Cardiac muscle cell (in vitro differentiated cells and primary cell): ENCODE results near the gene SRRT. TPM values are rescaled to one million over a fixed set of nuclear protein-coding genes. Genes with fewer than 3 reads are reported as not detected.
A peak's percentile ranks its signal among the peaks of the same experiment; 100 is the strongest.

Experiments used
- DNase-seq, 2 donors: peaks; one replicate each; pipeline versions ENCODE4 v3.0.0 to v3.0.0-alpha.2; 2010 to 2017; ENCODE audit warnings: low read depth in 1 of 2, low spot score in 1 of 2
- H3K27ac ChIP-seq: fragments of 200-600 bp; sonication (generic); 2 replicates; pipeline ENCODE4 v1.5.1; 2016
- H3K27me3 ChIP-seq: fragments of 200-600 bp; sonication (generic); 2 replicates; pipeline ENCODE4 v1.6.0; 2016; ENCODE audit warnings: control low read depth
- H3K36me3 ChIP-seq: fragments of 200-600 bp; sonication (generic); 2 replicates; pipeline ENCODE4 v1.5.1; 2016; ENCODE audit warnings: control low read depth
- H3K4me1 ChIP-seq: fragments of 200-600 bp; sonication (generic); 2 replicates; pipeline ENCODE4 v1.8.1; 2017; ENCODE audit warnings: low read depth, mild to moderate bottlenecking, mixed run types
- H3K4me3 ChIP-seq: fragments of 200-600 bp; sonication (generic); 2 replicates; pipeline ENCODE4 v1.5.1; 2016; ENCODE audit warnings: mild to moderate bottlenecking
- H3K9me3 ChIP-seq: fragments of 200-600 bp; sonication (generic); 2 replicates; pipeline ENCODE4 v1.5.1; 2017; ENCODE audit warnings: low read depth, mild to moderate bottlenecking, control low read depth
- polyA plus RNA-seq: library from polyadenylated mRNA; unstranded; fragments of >200 nt; fragmentation: Nextera tagmentation; extraction: Ambion mirVana; gene quantifications from 2 replicates; pipeline ENCODE4 v1.2.1, GENCODE V29; 2016
- total RNA-seq: library from RNA; depleted of rRNA; stranded (reverse); fragments of >200 nt; gene quantifications from 2 replicates; pipeline ENCODE4 v1.2.3, GENCODE V29; 2016
- TF ChIP-seq, protein P1 (sequence below): IDR thresholded peaks from 2 replicates; pipeline ENCODE4 v1.5.1; 2012; ENCODE audit warnings: low read depth, mild to moderate bottlenecking, low read length

Gene SRRT
- total RNA-seq, result 78.6 and 83.1 TPM in 2 replicates
- polyA plus RNA-seq, result 111 and 148 TPM in 2 replicates

GRCh38 chr7:100874577-100875355 is at the start of gene SRRT:
Gene SRRT, plus strand, starts transcription at chr7:100875103. Its CDS starts 488 bp downstream, at chr7:100875591.
- H3K36me3 ChIP-seq, result peaks cover 22% of the 10 kb centered on the region
- no peaks in the 10 kb centered on the region for H3K27me3 ChIP-seq
- no peaks in the 10 kb centered on the region for H3K9me3 ChIP-seq
- peak; percentile 99 to 100 for DNase-seq
- TF ChIP-seq, protein P1, sequence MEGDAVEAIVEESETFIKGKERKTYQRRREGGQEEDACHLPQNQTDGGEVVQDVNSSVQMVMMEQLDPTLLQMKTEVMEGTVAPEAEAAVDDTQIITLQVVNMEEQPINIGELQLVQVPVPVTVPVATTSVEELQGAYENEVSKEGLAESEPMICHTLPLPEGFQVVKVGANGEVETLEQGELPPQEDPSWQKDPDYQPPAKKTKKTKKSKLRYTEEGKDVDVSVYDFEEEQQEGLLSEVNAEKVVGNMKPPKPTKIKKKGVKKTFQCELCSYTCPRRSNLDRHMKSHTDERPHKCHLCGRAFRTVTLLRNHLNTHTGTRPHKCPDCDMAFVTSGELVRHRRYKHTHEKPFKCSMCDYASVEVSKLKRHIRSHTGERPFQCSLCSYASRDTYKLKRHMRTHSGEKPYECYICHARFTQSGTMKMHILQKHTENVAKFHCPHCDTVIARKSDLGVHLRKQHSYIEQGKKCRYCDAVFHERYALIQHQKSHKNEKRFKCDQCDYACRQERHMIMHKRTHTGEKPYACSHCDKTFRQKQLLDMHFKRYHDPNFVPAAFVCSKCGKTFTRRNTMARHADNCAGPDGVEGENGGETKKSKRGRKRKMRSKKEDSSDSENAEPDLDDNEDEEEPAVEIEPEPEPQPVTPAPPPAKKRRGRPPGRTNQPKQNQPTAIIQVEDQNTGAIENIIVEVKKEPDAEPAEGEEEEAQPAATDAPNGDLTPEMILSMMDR, result no peak
- peak within 1 kb of the TSS; percentile 66 for H3K4me3 ChIP-seq
- H3K4me1 ChIP-seq, result peaks cover 5% of the 10 kb centered on the region
- peak within 1 kb of the TSS; percentile 91 for H3K27ac ChIP-seq

GRCh38 chr7:100825215-100825671 is 49.7 kb upstream of the SRRT start:
- Histone ChIP-seq H3K36me3 (peaks cover 17% of the 10 kb centered on the region), H3K4me1 (peaks cover 5% of the 10 kb centered on the region), H3K27ac (no peak overlapping the region), H3K4me3 (peak overlapping the region; percentile 95), H3K9me3 (no peaks in the 10 kb centered on the region), H3K27me3 (no peaks in the 10 kb centered on the region)
- TF ChIP-seq, protein P1, result no peak
- DNase-seq, result peak in 1 of 2 donors; percentile 26

DNA sequence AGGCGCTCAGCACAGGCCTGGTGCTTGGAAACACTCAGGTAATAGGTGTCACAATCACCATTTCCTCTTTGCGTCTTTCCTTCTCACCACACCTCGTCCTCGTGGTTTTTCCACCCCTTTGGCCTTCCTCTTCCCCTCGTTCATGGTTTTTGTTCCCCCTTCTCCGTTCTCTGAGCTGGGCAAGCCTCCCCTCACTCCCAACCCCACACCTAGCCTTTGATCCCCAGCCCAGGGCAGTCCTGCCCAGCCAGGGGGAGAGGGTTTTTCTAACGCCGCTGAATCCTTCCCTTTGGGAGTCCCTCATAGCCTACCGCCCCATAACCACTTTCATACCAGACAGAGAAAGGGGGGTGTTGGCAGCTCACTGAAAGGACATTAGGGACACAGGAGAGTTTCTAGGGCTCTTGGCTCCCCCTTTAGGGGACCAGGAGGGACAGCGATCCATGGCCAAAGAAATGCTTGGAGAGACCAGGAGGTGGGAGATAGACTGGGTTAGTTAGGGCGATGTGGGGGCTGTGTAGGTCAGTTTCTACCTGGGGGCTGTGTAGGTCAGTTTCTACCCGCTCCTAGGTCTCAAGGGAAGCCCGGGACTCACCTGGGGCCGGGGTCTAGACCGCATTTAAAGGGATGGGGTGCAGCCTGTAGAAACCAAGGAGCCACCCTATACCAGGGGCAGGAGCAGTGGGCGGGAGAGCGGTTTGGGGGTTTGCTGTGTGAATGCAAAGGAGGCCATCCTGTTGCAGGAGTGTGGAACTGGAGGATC is 49.0 kb upstream of the SRRT start:
- peak overlapping the region; percentile 95 for H3K4me3 ChIP-seq
- no peak overlapping the region for H3K27ac ChIP-seq
- no peaks in the 10 kb centered on the region for H3K9me3 ChIP-seq
- peaks cover 17% of the 10 kb centered on the region for H3K36me3 ChIP-seq
- peak; percentile 48 to 53 for DNase-seq
- peaks cover 5% of the 10 kb centered on the region for H3K4me1 ChIP-seq
- no peaks in the 10 kb centered on the region for H3K27me3 ChIP-seq
- TF ChIP-seq, protein P1, result peak; percentile 40

DNA sequence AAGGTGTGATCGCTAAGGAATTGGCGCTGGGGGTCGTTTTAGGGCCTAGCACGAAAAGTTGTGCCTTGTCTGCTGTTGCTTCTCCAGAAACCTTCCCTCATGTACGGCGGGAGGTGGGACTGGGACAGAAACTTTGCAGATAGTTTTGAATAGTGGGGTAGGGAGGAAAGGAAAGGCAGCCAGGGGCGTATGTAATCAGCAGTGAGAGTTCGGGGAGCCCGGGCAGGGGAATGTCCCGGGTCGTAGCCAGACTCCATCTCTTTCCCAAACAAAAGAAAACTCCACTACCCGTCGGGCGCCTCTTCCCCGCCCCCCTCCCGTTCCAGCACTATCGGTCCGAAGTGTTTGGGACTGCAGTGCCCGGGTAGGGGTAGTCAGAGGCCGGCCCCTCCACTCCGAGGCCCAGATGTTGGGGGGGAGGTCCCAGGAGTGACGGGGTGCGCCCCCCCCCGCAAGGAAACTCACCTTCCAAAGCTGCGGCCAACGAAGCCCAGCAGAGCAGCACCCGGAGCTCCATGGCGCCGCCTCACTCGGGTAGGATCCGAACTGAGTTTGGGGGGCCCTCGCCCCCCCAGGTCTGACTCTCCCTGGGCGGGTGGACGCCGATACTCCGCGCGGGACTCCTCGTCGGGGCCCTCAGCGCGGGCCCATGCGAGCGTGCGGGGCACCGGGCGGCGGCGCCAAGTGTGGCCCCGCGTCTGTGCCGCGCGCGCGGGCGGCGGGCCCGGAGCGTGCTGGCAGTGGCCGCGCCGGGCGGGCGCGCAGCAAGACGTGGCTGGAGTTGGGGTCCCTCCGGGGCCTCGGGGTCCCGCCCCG is 48.2 kb upstream of the SRRT start:
- Histone ChIP-seq H3K9me3 (no peaks in the 10 kb centered on the region), H3K36me3 (peaks cover 12% of the 10 kb centered on the region), H3K27me3 (no peaks in the 10 kb centered on the region), H3K27ac (peak overlapping the region; percentile 78), H3K4me3 (peak overlapping the region; percentile 95), H3K4me1 (peaks cover 5% of the 10 kb centered on the region)
- peak in 1 of 2 donors; percentile 16 for DNase-seq
- TF ChIP-seq, protein P1, result no peak
